ENCODE data around the gene RTF2. TPM values are rescaled to one million over a fixed set of nuclear protein-coding genes. Genes with fewer than 3 reads are reported as not detected.

Gene RTF2
- total and polyA plus RNA-seq, 2 of the 4 experiments (the other 2 are of a cell fraction): 102 to 109 TPM

GRCh38 chr20:56429941-56430340, 38.5 kb upstream of the RTF2 start:
- Histone ChIP-seq H3K9me1 (ENCODE audit: insufficient read depth, low read length) (peaks cover 31% of the 10 kb centered on the region), H3K4me2 (ENCODE audit: low read depth, low read length) (peak overlapping the region; percentile 36), H3K4me1 (ENCODE audit: control insufficient read depth, insufficient read depth, low read length) (peaks cover 39% of the 10 kb centered on the region), H4K91ac (ENCODE audit: insufficient read depth, low read depth, low read length) (peak overlapping the region; percentile 99), H2BK120ac (ENCODE audit: low read depth, low read length) (peak overlapping the region; percentile 100), H3K4me3 (ENCODE audit: insufficient read depth, low read depth, low read length) (no peak overlapping the region), H3K27me3 (ENCODE audit: control insufficient read depth, insufficient read depth, low read length) (no peaks in the 10 kb centered on the region), H3K14ac (replicated peaks; ENCODE audit: low read depth, low read length) (peak overlapping the region; percentile 99), H4K8ac (ENCODE audit: low read depth in 2 of 2, low read length in 2 of 2) (peak overlapping the region; percentile 94), H3K4ac (ENCODE audit: low read depth, low read length) (peak overlapping the region; percentile 99), H3K9me3 (ENCODE audit: control insufficient read depth, insufficient read depth, low read length) (no peaks in the 10 kb centered on the region), H2AK9ac (replicated peaks; ENCODE audit: low read depth, low read length, poor library complexity) (peak overlapping the region; percentile 83), H3K23ac (ENCODE audit: low read depth, low read length) (peak overlapping the region; percentile 99), H3K9ac (ENCODE audit: low read depth, low read length) (peak overlapping the region; percentile 90), H4K20me1 (ENCODE audit: insufficient read depth, low read length) (no peaks in the 10 kb centered on the region), H3K18ac (ENCODE audit: low read depth, low read length) (peak overlapping the region; percentile 98), H2AFZ (replicated peaks; ENCODE audit: low read length, poor library complexity) (peak overlapping the region; percentile 66), H2BK20ac (ENCODE audit: low read depth, low read length) (peak overlapping the region; percentile 99), H2BK5ac (ENCODE audit: low read depth, low read length, poor library complexity, severe bottlenecking) (peak overlapping the region; percentile 97), H3K56ac (ENCODE audit: extremely low read depth, insufficient read depth, low read length) (peak overlapping the region; percentile 95), H2AK5ac (ENCODE audit: low read depth, low read length) (peak overlapping the region; percentile 100), H3K79me1 (ENCODE audit: low read depth in 1 of 2, low read length in 2 of 2) (peaks cover 35 to 73% of the 10 kb centered on the region in 2 experiments), H3K27ac (ENCODE audit: insufficient read depth, low read length) (peak overlapping the region; percentile 95), H3K36me3 (ENCODE audit: control insufficient read depth, insufficient read depth, low read length) (peaks cover 8% of the 10 kb centered on the region), H4K5ac (ENCODE audit: low read depth, low read length) (peak overlapping the region; percentile 99), H2BK15ac (ENCODE audit: low read depth, low read length) (peak overlapping the region; percentile 98)
- BruUV-seq (replicated peaks): TSS peak; percentile 39
- TF ChIP-seq CEBPB (IDR thresholded peaks at IDR 0.05; ENCODE audit: low read depth, low read length) (no peak), POLR2A (IDR thresholded peaks at IDR 0.05; ENCODE audit: low read depth, low read length) (no peak), USF2 (IDR thresholded peaks at IDR 0.05; ENCODE audit: low read depth, low read length) (no peak), CTCF (conservative IDR thresholded peaks at IDR 0.05; ENCODE audit: low read depth, low read length) (no peak), NFE2L2 (IDR thresholded peaks at IDR 0.05; ENCODE audit: low read depth, low read length) (no peak), SMC3 (IDR thresholded peaks at IDR 0.05; ENCODE audit: low read depth, low read length) (no peak), MAZ (IDR thresholded peaks at IDR 0.05; ENCODE audit: borderline replicate concordance, low read depth, low read length) (no peak), MXI1 (IDR thresholded peaks at IDR 0.05; ENCODE audit: borderline replicate concordance, low read depth, low read length) (no peak), MAFK (IDR thresholded peaks at IDR 0.05; ENCODE audit: low read depth, low read length) (no peak), ELK1 (IDR thresholded peaks at IDR 0.05; ENCODE audit: borderline replicate concordance, low read depth, low read length) (no peak), RFX5 (IDR thresholded peaks at IDR 0.05; ENCODE audit: low read depth, low read length) (no peak), BHLHE40 (IDR thresholded peaks at IDR 0.05; ENCODE audit: low read depth, low read length) (no peak), FOS (IDR thresholded peaks at IDR 0.05; ENCODE audit: low read depth, low read length) (no peak)
- DNase-seq (no peak), ATAC-seq (ENCODE audit: low read depth) (no peak)
- in situ Hi-C loops (cut with MboI; ENCODE audit: low sequenced_read_pairs): no loop called here
- intact Hi-C loops (cut with micrococcal nuclease): no loop called here
- ChIA-PET POLR2A (ENCODE audit: unreplicated experiment) (interaction anchor here (1.0 kb wide), 1 partner anchor 18 kb away, joined by 4 read pairs; the partner anchor contains the start of gene CASS4), CTCF (no interaction called here)
- WGBS, 2 experiments (ENCODE audit: extremely low coverage in 2 of 2, insufficient read length in 1 of 2): no CpG with 5 or more reads among the region's 4 CpGs
- dilution Hi-C loops (cut with HindIII; ENCODE audit: low sequenced_read_pairs, unreplicated experiment): no loop called here
